Ovary (tissue), 3 donors: ENCODE data around the gene BCOR.

Experiments
- EP300 ChIP-seq: sonication (generic); formaldehyde crosslinking; IDR thresholded peaks from one replicate; pipeline ENCODE4 v1.6.1; 2017; ENCODE audit warnings: antibody characterized with exemption
- POLR2A ChIP-seq: fragments of 450-650 bp; IDR thresholded peaks from one replicate; pipeline ENCODE4 v1.6.1; 2017; ENCODE audit warnings: antibody characterized with exemption, mild to moderate bottlenecking, moderate library complexity
- TF ChIP-seq, protein P1 (sequence below), 3 donors: fragments of 450-650 bp in 2 of 3; fragments of 200-600 bp in 1 of 3; IDR thresholded peaks; one replicate each; pipeline versions ENCODE4 v1.5.1 to v1.8.0; 2016 to 2022; ENCODE audit warnings: antibody characterized with exemption in 3 of 3, mild to moderate bottlenecking in 1 of 3
- donor health status: DM: no; HTN: no; CAD: no.

DNA sequence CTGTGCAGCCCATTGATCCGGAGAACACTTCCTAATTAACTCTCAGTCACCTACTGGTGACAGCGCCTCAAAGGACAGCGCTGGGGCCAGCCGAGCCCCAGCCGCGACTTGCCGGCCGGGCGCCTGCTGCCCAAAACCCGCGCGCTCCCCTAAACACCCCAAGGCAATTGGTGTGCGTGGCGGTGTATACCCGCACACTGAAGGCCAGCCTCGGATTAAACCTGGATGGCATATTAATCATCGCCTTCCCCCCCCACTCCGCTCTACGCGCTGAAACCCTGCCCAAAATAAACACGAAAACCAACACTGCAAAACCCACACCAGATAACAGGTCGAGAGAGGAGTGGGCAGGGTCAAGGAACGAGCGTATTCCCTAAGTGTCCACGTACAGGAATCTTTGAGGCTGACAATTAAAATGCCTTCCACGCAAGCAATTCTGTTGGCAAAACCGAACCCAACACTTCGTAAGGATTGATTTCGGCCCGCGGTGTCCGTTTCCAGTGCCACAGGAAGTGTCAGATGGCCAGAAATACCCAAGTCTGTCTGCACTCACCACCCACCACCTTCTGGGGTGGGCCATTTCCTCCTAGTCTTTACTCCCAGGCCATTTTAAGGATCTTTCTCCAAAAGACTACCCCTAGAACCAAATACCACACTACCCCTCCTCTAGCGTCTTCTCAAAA lies 2.7 kb downstream of the BCOR start:
- TF ChIP-seq, protein P1, sequence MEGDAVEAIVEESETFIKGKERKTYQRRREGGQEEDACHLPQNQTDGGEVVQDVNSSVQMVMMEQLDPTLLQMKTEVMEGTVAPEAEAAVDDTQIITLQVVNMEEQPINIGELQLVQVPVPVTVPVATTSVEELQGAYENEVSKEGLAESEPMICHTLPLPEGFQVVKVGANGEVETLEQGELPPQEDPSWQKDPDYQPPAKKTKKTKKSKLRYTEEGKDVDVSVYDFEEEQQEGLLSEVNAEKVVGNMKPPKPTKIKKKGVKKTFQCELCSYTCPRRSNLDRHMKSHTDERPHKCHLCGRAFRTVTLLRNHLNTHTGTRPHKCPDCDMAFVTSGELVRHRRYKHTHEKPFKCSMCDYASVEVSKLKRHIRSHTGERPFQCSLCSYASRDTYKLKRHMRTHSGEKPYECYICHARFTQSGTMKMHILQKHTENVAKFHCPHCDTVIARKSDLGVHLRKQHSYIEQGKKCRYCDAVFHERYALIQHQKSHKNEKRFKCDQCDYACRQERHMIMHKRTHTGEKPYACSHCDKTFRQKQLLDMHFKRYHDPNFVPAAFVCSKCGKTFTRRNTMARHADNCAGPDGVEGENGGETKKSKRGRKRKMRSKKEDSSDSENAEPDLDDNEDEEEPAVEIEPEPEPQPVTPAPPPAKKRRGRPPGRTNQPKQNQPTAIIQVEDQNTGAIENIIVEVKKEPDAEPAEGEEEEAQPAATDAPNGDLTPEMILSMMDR (IDR thresholded peaks at IDR 0.05): no peak
- TF ChIP-seq POLR2A (no peak), EP300 (no peak)
